GM12878 (cell line): Measurements from ENCODE around the gene REEP3. TPM values are rescaled to one million over a fixed set of nuclear protein-coding genes. Genes with fewer than 3 reads are reported as not detected.

Source experiments
- ATAC-seq: fragments of 200-7000 bp; cut with Tn5 transposase; 3 replicates; pipeline ENCODE4 v1.9.1; 2020; ENCODE audit warnings: mild to moderate bottlenecking, moderate library complexity
- BruUV-seq: library from RNA; stranded (reverse); fragments of 400-500 nt; replicated peaks from 2 replicates; lab custom pipeline; 2021; lab: Mats Ljungman, UMichigan
- CTCF ChIA-PET: fragments of 300-600 bp; sonication (Branson Sonifier 250); formaldehyde crosslinking; extraction: SDS; loops from one replicate; lab custom pipeline; 2021; ENCODE audit warnings: inconsistent platforms; lab: Yijun Ruan, JAX
- POLR2A ChIA-PET: fragments of 350-600 bp; formaldehyde crosslinking; extraction: SDS; loops from one replicate; lab custom pipeline; 2021; ENCODE audit warnings: inconsistent platforms; lab: Charles Lee
- RAD21 ChIA-PET: fragments of 300-600 bp; sonication (Branson Sonifier 250); formaldehyde crosslinking; loops from one replicate; lab custom pipeline; 2023; ENCODE audit warnings: antibody characterized with exemption; ENCODE audit not compliant: unreplicated experiment; lab: Charles Lee
- SMC1A ChIA-PET: fragments of 300-600 bp; sonication (Branson Sonifier 250); formaldehyde crosslinking; loops from one replicate; lab custom pipeline; 2023; ENCODE audit not compliant: unreplicated experiment, uncharacterized antibody; lab: Charles Lee
- DNase-seq: peaks from one replicate; pipeline ENCODE4 v3.0.0-alpha.2; 2011; ENCODE audit warnings: low read depth, low spot score
- FAIRE-seq: peaks from 3 replicates; lab custom pipeline; 2011; peaks lifted over from hg19 to GRCh38; lab: Jason Lieb, UNC
- H2AFZ ChIP-seq: 2 replicates; pipeline ENCODE4 v1.6.0; 2011; ENCODE audit warnings: low read depth, low read length, control low read depth; ENCODE audit not compliant: control insufficient read depth
- H3K27ac ChIP-seq: 2 replicates; pipeline ENCODE4 v1.5.1; 2011; ENCODE audit warnings: control low read depth; ENCODE audit not compliant: control insufficient read depth, insufficient read depth
- H3K27me3 ChIP-seq, 2 experiments: replicated peaks in 1 of 2; 2 replicates each; pipeline versions ENCODE4 v1.6.0 to v1.6.1; 2011; ENCODE audit warnings: low read length in 1 of 2; ENCODE audit not compliant: control insufficient read depth in 2 of 2, insufficient read depth in 2 of 2
- H3K36me3 ChIP-seq, 2 experiments: 2 replicates each; pipeline ENCODE4 v1.5.1; 2011; ENCODE audit warnings: low read length in 1 of 2; ENCODE audit not compliant: control insufficient read depth in 2 of 2, insufficient read depth in 2 of 2
- H3K4me1 ChIP-seq: 2 replicates; pipeline ENCODE4 v1.6.1; 2011; ENCODE audit warnings: mild to moderate bottlenecking, low read length, moderate library complexity, mixed read lengths; ENCODE audit not compliant: control insufficient read depth, insufficient read depth
- H3K4me2 ChIP-seq: 2 replicates; pipeline ENCODE4 v1.6.0; 2011; ENCODE audit warnings: control low read depth; ENCODE audit not compliant: control insufficient read depth, insufficient read depth
- H3K4me3 ChIP-seq: fragments of 200-600 bp; sonication (generic); 2 replicates; pipeline ENCODE4 v1.5.1; 2016
- H3K79me2 ChIP-seq: 2 replicates; pipeline ENCODE4 v1.6.0; 2011; ENCODE audit warnings: low read length; ENCODE audit not compliant: control insufficient read depth, insufficient read depth
- H3K9ac ChIP-seq: 2 replicates; pipeline ENCODE4 v1.8.0; 2011; ENCODE audit warnings: low read length, control low read depth, mixed read lengths; ENCODE audit not compliant: control insufficient read depth, insufficient read depth
- H3K9me3 ChIP-seq: replicated peaks from 3 replicates; pipeline ENCODE4 v1.5.1; 2011; ENCODE audit warnings: mild to moderate bottlenecking, low read length; ENCODE audit not compliant: control insufficient read depth, insufficient read depth
- H4K20me1 ChIP-seq: 2 replicates; pipeline ENCODE4 v1.6.0; 2011; ENCODE audit not compliant: control insufficient read depth, insufficient read depth
- CEBPB ChIP-seq, 2 experiments: fragments of 150-350 bp in 1 of 2; IDR thresholded peaks; 2 replicates each; pipeline ENCODE4 v1.6.1; 2012 to 2014; ENCODE audit warnings: low read depth in 2 of 2, low read length in 2 of 2, borderline replicate concordance in 1 of 2, inconsistent platforms in 1 of 2
- CEBPZ ChIP-seq: fragments of 150-350 bp; IDR thresholded peaks from 2 replicates; pipeline ENCODE4 v1.6.1; 2016; ENCODE audit warnings: low read depth, low read length
- CHD1 ChIP-seq: IDR thresholded peaks from 2 replicates; pipeline ENCODE4 v1.6.1; 2012; ENCODE audit warnings: low read depth, low read length, improper control_type of control experiment
- DPF2 ChIP-seq: fragments of 450-650 bp; IDR thresholded peaks from 2 replicates; pipeline ENCODE4 v1.6.1; 2017; ENCODE audit warnings: mild to moderate bottlenecking
- ESRRA ChIP-seq: IDR thresholded peaks from 2 replicates; pipeline ENCODE4 v1.6.1; 2012; ENCODE audit warnings: mild to moderate bottlenecking, low read length, improper control_type of control experiment
- HCFC1 ChIP-seq: fragments of 150-350 bp; IDR thresholded peaks from 2 replicates; pipeline ENCODE4 v1.6.1; 2014; ENCODE audit warnings: low read length
- NFIC ChIP-seq: IDR thresholded peaks from 2 replicates; pipeline ENCODE4 v1.6.1; 2012; ENCODE audit warnings: low read depth, mild to moderate bottlenecking, inconsistent platforms, low read length, moderate library complexity
- RFX5 ChIP-seq: IDR thresholded peaks from 2 replicates; pipeline ENCODE4 v1.6.1; 2011; ENCODE audit warnings: low read depth, low read length, improper control_type of control experiment
- SIX5 ChIP-seq: IDR thresholded peaks from 2 replicates; pipeline ENCODE4 v1.6.1; 2011; ENCODE audit warnings: mild to moderate bottlenecking, low read depth, low read length, moderate library complexity; ENCODE audit not compliant: severe bottlenecking
- SRF ChIP-seq, 2 experiments: IDR thresholded peaks; 2 replicates each; pipeline ENCODE4 v1.6.1; 2011; ENCODE audit warnings: low read depth in 2 of 2, low read length in 2 of 2, mild to moderate bottlenecking in 1 of 2, moderate library complexity in 1 of 2
- SUZ12 ChIP-seq: fragments of 200-600 bp; sonication (generic); IDR thresholded peaks from one replicate; pipeline ENCODE4 v1.6.1; 2018; ENCODE audit warnings: antibody characterized with exemption, mild to moderate bottlenecking; ENCODE audit not compliant: unreplicated experiment
- TCF12 ChIP-seq: IDR thresholded peaks from 2 replicates; pipeline ENCODE4 v1.6.1; 2011; ENCODE audit warnings: low read depth, mild to moderate bottlenecking, low read length
- ZZZ3 ChIP-seq: IDR thresholded peaks from 2 replicates; pipeline ENCODE4 v1.6.1; 2011; ENCODE audit warnings: low read depth; ENCODE audit not compliant: control insufficient read depth, insufficient read length
- WGBS: methylation state at CpG from one replicate; pipeline ENCODE4 v1.1.6; 2016; ENCODE audit warnings: low lambda C conversion rate; ENCODE audit not compliant: insufficient replicate concordance, insufficient coverage; ENCODE audit errors: missing lambda C conversion rate; 5-methylcytosine and 5-hydroxymethylcytosine counted together
- in situ Hi-C: fragments of 300-500 bp; cut with MboI; formaldehyde crosslinking; loops from 9 replicates; pipeline ENCODE4 v1.14.3; 2018; ENCODE audit warnings: mixed read lengths
- intact Hi-C: fragments of 100-400 bp; cut with micrococcal nuclease; formaldehyde crosslinking; loops from one replicate; pipeline ENCODE4 v1.14.2; 2022; ENCODE audit not compliant: unreplicated experiment
- polyA plus RNA-seq, 11 experiments: library from polyadenylated mRNA; depleted of rRNA in 4 of 11; unstranded in 6 of 11; stranded (reverse) in 5 of 11; fragments of >200 nt; fragmentation: Nextera tagmentation in 4 of 11; fragmentation: Illumina TruSeq in 1 of 11; extraction: Ambion mirVana in 4 of 11; extraction: Trizol in 1 of 11; gene quantifications; 1 replicate in 1 of 11; 2 replicates in 10 of 11; pipeline versions ENCODE4 v1.2.1 to v1.2.3, GENCODE V29; 2011 to 2016; ENCODE audit warnings: inconsistent platforms in 2 of 11, missing spikeins in 2 of 11, low read depth in 1 of 11
- total RNA-seq, 4 experiments: library from RNA; depleted of rRNA in 3 of 4; stranded (reverse); fragments of >200 nt in 3 of 4; fragmentation: Illumina TruSeq in 1 of 4; extraction: Trizol in 1 of 4; gene quantifications; 2 replicates each; pipeline versions ENCODE4 v1.2.1 to v1.2.3, GENCODE V29; 2013 to 2021
- TF ChIP-seq, protein P1 (sequence below): IDR thresholded peaks from 2 replicates; pipeline ENCODE4 v1.6.1; 2011; ENCODE audit warnings: low read depth, low read length, improper control_type of control experiment, borderline replicate concordance
- TF ChIP-seq, protein P2 (sequence below): IDR thresholded peaks from 2 replicates; pipeline ENCODE4 v1.6.1; 2012; ENCODE audit warnings: improper control_type of control experiment, low read depth, low read length; ENCODE audit not compliant: insufficient replicate concordance

REEP3 gene
- total and polyA plus RNA-seq, 10 of the 15 experiments (the other 5 are each of a cell fraction or from before 2014, with no cell fraction given): 4.9 to 25.9 (median 16.2) TPM

DNA sequence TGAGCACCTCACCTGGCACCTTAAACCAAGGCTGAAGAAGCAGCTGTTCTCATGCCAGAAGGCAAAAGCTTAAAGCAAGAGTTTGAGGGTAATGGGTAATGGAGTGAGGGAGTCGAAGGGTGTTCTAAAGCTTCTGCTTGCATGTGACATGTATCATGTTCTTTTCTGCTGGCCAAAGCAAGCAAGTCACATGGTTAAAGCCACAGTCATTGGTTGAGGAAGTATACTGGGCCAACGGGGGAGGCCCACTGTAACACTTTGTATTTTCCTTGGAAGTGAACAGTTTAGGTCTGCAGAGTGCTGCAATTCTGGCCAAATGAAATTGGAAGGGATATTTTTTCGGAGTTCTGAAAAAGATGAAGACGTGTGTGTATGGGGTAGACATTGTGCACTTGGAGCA is 75.7 kb downstream of the REEP3 start:
- POLR2A ChIA-PET: no interaction called here
- DNase-seq: no peak
- Histone ChIP-seq H3K36me3 (peaks cover 2 to 4% of the 10 kb centered on the region in 2 experiments; a peak in 2 of 4 replicates), H3K4me1 (no peaks in the 10 kb centered on the region), H3K9me3 (no peaks in the 10 kb centered on the region), H2AFZ (no peak overlapping the region), H3K4me3 (no peak overlapping the region), H3K9ac (no peak overlapping the region), H3K4me2 (no peak overlapping the region), H3K79me2 (no peaks in the 10 kb centered on the region), H3K27me3 (no peaks in the 10 kb centered on the region), H4K20me1 (no peaks in the 10 kb centered on the region), H3K27ac (no peak overlapping the region)
- FAIRE-seq: no peak
- RAD21 ChIA-PET: no interaction called here
- 88% methylated on average over 4 of the region's 4 CpGs for WGBS
- intact Hi-C loops: no loop called here
- CTCF ChIA-PET: interaction anchor here (1.2 kb wide), 1 partner anchor 379 kb away, joined by 3 read pairs; no protein-coding TSS in a partner anchor
- SMC1A ChIA-PET: no interaction called here
- in situ Hi-C loops: no loop called here
- ATAC-seq: no peak
- BruUV-seq: no TSS peak
- TF ChIP-seq ZZZ3 (no peak), CHD1 (no peak), SUZ12 (no peak), TCF12 (no peak), SIX5 (no peak), CEBPZ (no peak), HCFC1 (no peak), ESRRA (no peak), SRF (IDR thresholded peaks at IDR 0.05; ENCODE audit: low read depth in 2 of 2, low read length in 2 of 2) (no peak), DPF2 (no peak), CEBPB (IDR thresholded peaks at IDR 0.05; ENCODE audit: borderline replicate concordance in 1 of 2, low read depth in 2 of 2, low read length in 2 of 2) (no peak), RFX5 (no peak), NFIC (no peak)
- TF ChIP-seq, protein P1, sequence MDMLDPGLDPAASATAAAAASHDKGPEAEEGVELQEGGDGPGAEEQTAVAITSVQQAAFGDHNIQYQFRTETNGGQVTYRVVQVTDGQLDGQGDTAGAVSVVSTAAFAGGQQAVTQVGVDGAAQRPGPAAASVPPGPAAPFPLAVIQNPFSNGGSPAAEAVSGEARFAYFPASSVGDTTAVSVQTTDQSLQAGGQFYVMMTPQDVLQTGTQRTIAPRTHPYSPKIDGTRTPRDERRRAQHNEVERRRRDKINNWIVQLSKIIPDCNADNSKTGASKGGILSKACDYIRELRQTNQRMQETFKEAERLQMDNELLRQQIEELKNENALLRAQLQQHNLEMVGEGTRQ: no peak
- TF ChIP-seq, protein P2, sequence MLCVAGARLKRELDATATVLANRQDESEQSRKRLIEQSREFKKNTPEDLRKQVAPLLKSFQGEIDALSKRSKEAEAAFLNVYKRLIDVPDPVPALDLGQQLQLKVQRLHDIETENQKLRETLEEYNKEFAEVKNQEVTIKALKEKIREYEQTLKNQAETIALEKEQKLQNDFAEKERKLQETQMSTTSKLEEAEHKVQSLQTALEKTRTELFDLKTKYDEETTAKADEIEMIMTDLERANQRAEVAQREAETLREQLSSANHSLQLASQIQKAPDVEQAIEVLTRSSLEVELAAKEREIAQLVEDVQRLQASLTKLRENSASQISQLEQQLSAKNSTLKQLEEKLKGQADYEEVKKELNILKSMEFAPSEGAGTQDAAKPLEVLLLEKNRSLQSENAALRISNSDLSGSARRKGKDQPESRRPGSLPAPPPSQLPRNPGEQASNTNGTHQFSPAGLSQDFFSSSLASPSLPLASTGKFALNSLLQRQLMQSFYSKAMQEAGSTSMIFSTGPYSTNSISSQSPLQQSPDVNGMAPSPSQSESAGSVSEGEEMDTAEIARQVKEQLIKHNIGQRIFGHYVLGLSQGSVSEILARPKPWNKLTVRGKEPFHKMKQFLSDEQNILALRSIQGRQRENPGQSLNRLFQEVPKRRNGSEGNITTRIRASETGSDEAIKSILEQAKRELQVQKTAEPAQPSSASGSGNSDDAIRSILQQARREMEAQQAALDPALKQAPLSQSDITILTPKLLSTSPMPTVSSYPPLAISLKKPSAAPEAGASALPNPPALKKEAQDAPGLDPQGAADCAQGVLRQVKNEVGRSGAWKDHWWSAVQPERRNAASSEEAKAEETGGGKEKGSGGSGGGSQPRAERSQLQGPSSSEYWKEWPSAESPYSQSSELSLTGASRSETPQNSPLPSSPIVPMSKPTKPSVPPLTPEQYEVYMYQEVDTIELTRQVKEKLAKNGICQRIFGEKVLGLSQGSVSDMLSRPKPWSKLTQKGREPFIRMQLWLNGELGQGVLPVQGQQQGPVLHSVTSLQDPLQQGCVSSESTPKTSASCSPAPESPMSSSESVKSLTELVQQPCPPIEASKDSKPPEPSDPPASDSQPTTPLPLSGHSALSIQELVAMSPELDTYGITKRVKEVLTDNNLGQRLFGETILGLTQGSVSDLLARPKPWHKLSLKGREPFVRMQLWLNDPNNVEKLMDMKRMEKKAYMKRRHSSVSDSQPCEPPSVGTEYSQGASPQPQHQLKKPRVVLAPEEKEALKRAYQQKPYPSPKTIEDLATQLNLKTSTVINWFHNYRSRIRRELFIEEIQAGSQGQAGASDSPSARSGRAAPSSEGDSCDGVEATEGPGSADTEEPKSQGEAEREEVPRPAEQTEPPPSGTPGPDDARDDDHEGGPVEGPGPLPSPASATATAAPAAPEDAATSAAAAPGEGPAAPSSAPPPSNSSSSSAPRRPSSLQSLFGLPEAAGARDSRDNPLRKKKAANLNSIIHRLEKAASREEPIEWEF: no peak
